NCI-H748 (cell line): ENCODE data around the gene MACIR.
A peak's percentile ranks its signal among the peaks of the same experiment; 100 is the strongest.

ENCODE experiments used
- DNase-seq: peaks from one replicate; lab custom pipeline; 2025; ENCODE audit not compliant: unreplicated experiment; lab: John Stamatoyannopoulos, UW

MACIR gene

GRCh38 chr5:103289024-103289423 lies 30.5 kb downstream of the MACIR start:
- no peak for DNase-seq

- DNase-seq = no peak
Measured at GRCh38 chr5:103290846-103291245, 32.3 kb downstream of the MACIR start.

GRCh38 chr5:103291606-103292005 lies 33.0 kb downstream of the MACIR start:
- no peak for DNase-seq

- no peak for DNase-seq
Measured at GRCh38 chr5:103293099-103293498, 34.5 kb downstream of the MACIR start.

GRCh38 chr5:103293719-103294118 lies 35.2 kb downstream of the MACIR start:
- no peak for DNase-seq

- DNase-seq = no peak
Measured at GRCh38 chr5:103294906-103295305, 36.3 kb downstream of the MACIR start.

GRCh38 chr5:103295424-103295823 lies 36.9 kb downstream of the MACIR start:
- no peak for DNase-seq

- no peak for DNase-seq
Measured at GRCh38 chr5:103295871-103296270, 37.3 kb downstream of the MACIR start.

GRCh38 chr5:103298117-103298516 lies 39.6 kb downstream of the MACIR start:
- DNase-seq = peak; percentile 9

GRCh38 chr5:103298607-103299188 lies 40.1 kb downstream of the MACIR start:
- no peak for DNase-seq

- DNase-seq = no peak
Measured at GRCh38 chr5:103305809-103306208, 47.2 kb downstream of the MACIR start.

GRCh38 chr5:103307470-103307869 lies 48.9 kb downstream of the MACIR start:
- no peak for DNase-seq

- DNase-seq = no peak
Measured at GRCh38 chr5:103308774-103309173, 50.2 kb downstream of the MACIR start.

GRCh38 chr5:103313056-103313455 lies 54.5 kb downstream of the MACIR start:
- no peak for DNase-seq

GRCh38 chr5:103315455-103315854 lies 56.9 kb downstream of the MACIR start:
- no peak for DNase-seq

GRCh38 chr5:103327451-103327850 lies 68.9 kb downstream of the MACIR start:
- DNase-seq = no peak

GRCh38 chr5:103327893-103328292 lies 69.3 kb downstream of the MACIR start:
- peak; percentile 28 for DNase-seq
